Measurements from ENCODE around the gene TTC13. TPM values are rescaled to one million over a fixed set of nuclear protein-coding genes. Genes with fewer than 3 reads are reported as not detected.

The TTC13 gene
- total RNA-seq, 1 experiment from 2014 or later, result 12.3 TPM

- Histone ChIP-seq H3K4me3 (replicated peaks in 1 of 2; ENCODE audit: low read depth in 1 of 2, low read length in 2 of 2) (no peak overlapping the region), H3K9ac (ENCODE audit: low read length) (no peak overlapping the region), H3K36me3 (ENCODE audit: control insufficient read depth in 1 of 2, insufficient read depth in 2 of 2, low read length in 2 of 2) (no peaks in the 10 kb centered on the region), H3K27ac (ENCODE audit: low read depth, low read length) (no peak overlapping the region), H4K20me1 (ENCODE audit: insufficient read depth) (no peaks in the 10 kb centered on the region), H2AFZ (ENCODE audit: low read depth, low read length, poor library complexity, severe bottlenecking) (no peak overlapping the region), H3K27me3 (ENCODE audit: insufficient read depth, low read length) (peaks cover under 1% of the 10 kb centered on the region; the same call in 1 of the 2 replicates), H3K4me2 (ENCODE audit: low read length) (no peak overlapping the region), H3K79me2 (ENCODE audit: insufficient read depth, low read length) (no peaks in the 10 kb centered on the region), H3K4me1 (ENCODE audit: control insufficient read depth in 1 of 2, insufficient read depth in 2 of 2, low read length in 2 of 2) (no peaks in the 10 kb centered on the region), H3K9me2 (ENCODE audit: insufficient read depth) (no peaks in the 10 kb centered on the region), H3K9me3 (ENCODE audit: control insufficient read depth in 1 of 2, insufficient read depth in 1 of 2, low read depth in 1 of 2, low read length in 2 of 2) (peaks cover 0 to 9% of the 10 kb centered on the region in 2 experiments; a peak in 1 of 4 replicates)
- RAD21 ChIA-PET (ENCODE audit: low non-redundant PET in 1 of 2, low total read pairs in 2 of 2, uncharacterized antibody in 2 of 2, unreplicated experiment in 2 of 2), result no interaction called here
- no TSS peak for BruUV-seq (replicated peaks)
- no peak for DNase-seq (ENCODE audit: low read depth, low spot score)
- intact Hi-C loops (cut with micrococcal nuclease), result no loop called here
- POLR2A ChIA-PET, result no interaction called here
- CTCF ChIA-PET, result no interaction called here
- TF ChIP-seq EZH2 (IDR thresholded peaks at IDR 0.05) (no peak), TCF7L2 (IDR thresholded peaks at IDR 0.05; ENCODE audit: borderline replicate concordance, extremely low read depth, insufficient read depth, insufficient read length) (no peak), MAX (IDR thresholded peaks at IDR 0.05) (no peak), POLR2AphosphoS5 (IDR thresholded peaks at IDR 0.05; ENCODE audit: low read depth, low read length) (no peak), JUND (IDR thresholded peaks at IDR 0.05) (no peak), SIN3A (IDR thresholded peaks at IDR 0.05; ENCODE audit: low read depth) (no peak), REST (IDR thresholded peaks at IDR 0.05; ENCODE audit: low read depth) (no peak), POLR2A (IDR thresholded peaks at IDR 0.05; ENCODE audit: borderline replicate concordance, extremely low read depth, insufficient read depth, insufficient read length) (no peak), YY1 (IDR thresholded peaks at IDR 0.05; ENCODE audit: extremely low read depth, insufficient replicate concordance, low read depth, low read length) (no peak), EZH2phosphoT487 (IDR thresholded peaks at IDR 0.05; ENCODE audit: borderline replicate concordance) (no peak), EGR1 (IDR thresholded peaks at IDR 0.05; ENCODE audit: low read depth) (no peak), ELF1 (IDR thresholded peaks at IDR 0.05; ENCODE audit: borderline replicate concordance, low read depth) (no peak), RAD21 (IDR thresholded peaks at IDR 0.05; ENCODE audit: low read depth) (no peak), CEBPB (IDR thresholded peaks at IDR 0.05; ENCODE audit: low read depth) (no peak)
- ATAC-seq, result no peak
Observed at GRCh38 chr1:230883967-230884366, 94.7 kb downstream of the TTC13 start.
